GM18519 (cell line): Measurements from ENCODE around the gene RFX8.
"Not testable (repeated sequence)": the region's sequence is repeated elsewhere in the genome, so short reads cannot be mapped to it uniquely, and the experiment has no call there.

Experiments
- ATAC-seq: cut with Tn5 transposase; IDR thresholded peaks from one replicate; pipeline ENCODE4 v1.9.1; 2021; ENCODE audit warnings: mild to moderate bottlenecking, moderate library complexity; ENCODE audit not compliant: unreplicated experiment, low FRiP score

RFX8 gene

DNA sequence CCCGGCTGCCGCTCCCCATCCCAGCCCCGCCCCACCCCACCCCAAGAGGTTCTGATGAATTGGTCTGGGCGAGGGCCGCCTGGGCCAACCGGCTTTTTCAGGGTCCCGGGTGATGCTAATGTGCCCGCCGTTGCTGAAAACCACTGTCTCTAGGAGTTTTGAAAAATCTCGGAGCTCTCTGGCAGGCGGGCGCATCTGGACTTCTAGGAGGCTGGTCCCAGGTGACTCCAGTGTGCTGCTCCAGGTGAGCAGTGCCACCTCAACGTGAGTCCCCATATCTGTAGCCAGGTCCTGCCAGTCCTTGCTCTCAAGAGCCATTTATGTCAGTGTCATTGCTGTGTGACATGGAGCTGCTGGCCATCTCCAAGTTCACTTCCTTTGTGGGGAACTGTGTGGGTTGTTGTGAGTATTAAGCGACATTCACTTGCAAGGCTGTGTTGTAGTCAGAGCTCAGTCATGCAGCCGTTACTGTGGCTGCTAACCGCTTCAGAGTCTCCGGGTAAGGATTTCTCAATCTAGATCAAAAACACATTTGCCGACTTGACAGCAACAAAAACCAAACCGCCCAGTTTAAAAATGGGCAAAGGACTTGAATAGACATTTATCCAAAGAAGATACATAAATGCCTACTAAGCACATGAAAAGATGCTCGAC lies at the start of gene RFX8:
TSS of gene RFX8 (minus strand) at position 382 of the 654 bp plus-strand sequence. CDS start 8,264 bp downstream, outside the sequence.
- no peak for ATAC-seq

GRCh38 chr2:101521487-101521886 lies 46.6 kb upstream of the RFX8 start:
- no peak for ATAC-seq

DNA sequence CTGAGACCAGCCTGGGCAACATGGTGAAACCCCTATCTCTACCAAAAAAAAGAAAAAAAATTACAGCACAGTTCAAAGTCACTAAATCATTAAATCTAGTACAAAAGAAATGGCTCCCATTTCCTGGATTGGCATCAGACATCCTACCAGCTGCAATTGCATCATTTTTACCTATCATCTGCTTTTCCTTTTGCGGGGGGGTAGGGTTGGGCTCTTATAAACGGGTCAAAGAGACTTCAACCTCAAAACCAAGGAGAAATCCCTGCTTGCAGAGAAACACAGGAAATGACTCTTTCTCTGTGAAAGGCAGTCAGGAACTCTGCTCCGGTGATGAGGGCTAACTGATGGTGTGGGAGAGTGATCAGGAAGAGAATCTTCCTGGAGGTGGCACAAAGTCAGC lies 45.3 kb upstream of the RFX8 start:
- ATAC-seq = no peak

GRCh38 chr2:101518578-101519492 lies 43.9 kb upstream of the RFX8 start:
- no peak for ATAC-seq

GRCh38 chr2:101517758-101518271 lies 42.9 kb upstream of the RFX8 start:
- no peak for ATAC-seq

GRCh38 chr2:101516823-101517690 lies 42.1 kb upstream of the RFX8 start:
- no peak for ATAC-seq

- no peak for ATAC-seq
Observed at GRCh38 chr2:101516349-101516748, 41.4 kb upstream of the RFX8 start.

GRCh38 chr2:101515477-101515876 lies 40.6 kb upstream of the RFX8 start:
- ATAC-seq = no peak

GRCh38 chr2:101512993-101513392 lies 38.1 kb upstream of the RFX8 start:
- ATAC-seq = no peak

DNA sequence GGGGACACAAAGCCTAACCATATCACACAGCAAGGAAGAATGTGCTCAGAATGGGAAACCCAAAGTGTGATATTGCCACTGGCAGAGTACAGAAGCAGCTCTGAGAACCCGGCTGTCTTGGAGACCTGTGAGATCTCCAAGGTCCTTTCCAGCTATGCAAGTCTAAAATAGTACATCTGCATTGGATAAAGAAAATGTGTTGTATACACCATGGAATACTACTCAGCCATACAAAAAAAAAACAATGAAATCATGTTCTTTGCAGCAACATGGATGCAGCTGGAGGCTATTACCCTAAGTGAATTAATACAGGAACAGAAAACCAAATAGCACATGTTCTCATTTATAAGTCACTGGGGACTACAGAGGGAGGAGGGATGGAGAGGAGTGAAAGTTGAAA lies 36.5 kb upstream of the RFX8 start:
- no peak for ATAC-seq

DNA sequence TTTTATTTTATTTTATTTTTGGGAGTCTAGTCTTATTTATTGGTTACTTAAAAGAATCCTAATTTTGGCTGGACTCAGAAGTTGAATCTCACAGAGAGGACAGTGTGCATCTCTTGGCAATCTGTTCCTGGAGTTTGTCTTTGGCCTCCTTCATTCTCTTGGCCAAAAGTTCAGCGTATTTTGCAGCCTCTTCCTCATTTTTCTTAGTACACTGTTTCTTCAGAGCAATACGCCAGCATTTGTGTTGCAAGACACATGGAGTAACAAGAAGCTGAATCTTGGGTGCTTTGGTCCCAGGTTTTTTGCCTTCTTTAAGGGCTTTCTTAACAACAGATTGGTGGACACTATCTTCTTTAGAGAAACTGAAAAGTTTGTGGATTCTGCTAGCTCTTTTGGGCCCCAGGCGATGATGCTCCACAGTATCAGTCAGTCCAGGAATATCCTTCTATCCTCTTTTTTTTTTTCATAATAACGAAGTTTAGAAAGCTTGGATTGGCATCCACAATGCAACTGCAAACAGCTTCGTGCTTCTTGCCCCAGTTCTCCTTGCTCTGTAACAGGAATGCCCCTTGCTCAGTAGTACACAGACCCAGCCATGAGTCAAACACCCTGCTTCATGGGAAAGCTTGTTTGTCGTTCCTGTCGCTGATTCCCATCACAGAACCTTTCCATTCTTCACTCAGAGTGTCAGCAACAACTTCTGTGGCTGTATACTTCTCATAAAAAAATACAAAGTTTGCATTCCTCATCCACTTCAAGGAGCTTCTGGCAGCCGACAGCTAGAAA lies 34.8 kb upstream of the RFX8 start:
- ATAC-seq = no peak

DNA sequence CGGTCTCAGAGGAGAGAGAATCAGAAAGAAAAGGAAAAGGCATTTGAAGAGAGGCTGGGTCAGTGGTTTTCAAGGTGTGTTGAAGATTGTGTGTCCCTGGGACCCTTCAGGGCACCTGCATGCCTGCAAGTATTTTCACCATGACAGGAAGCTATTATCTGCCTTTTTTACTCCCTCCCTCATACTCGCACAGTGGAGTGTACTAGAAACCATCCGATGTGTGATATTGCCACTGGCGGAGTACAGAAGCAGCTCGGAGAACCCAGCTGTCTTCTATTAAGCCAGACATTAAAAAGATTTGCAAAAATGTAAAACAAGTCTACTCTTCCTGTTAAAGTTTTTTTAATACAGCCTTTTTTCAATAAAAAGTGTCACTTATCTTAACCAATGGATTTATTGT lies 33.7 kb upstream of the RFX8 start:
- ATAC-seq = no peak

DNA sequence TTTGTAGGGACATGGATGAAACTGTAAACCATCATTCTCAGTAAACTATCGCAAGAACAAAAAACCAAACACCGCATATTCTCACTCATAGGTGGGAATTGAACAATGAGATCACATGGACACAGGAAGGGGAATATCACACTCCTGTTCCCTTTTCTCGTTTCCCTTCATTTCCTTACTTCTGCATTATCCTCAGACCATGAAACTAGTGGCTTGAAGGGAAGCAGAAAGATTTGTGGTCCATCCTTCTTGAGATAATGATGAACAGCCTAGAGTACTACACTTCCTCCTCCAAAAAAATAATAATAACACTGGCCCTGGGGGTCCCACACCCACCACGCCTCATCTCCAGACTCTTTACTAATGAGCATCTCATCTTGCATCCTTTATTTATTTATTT lies 30.4 kb upstream of the RFX8 start:
- ATAC-seq = not testable (repeated sequence)

DNA sequence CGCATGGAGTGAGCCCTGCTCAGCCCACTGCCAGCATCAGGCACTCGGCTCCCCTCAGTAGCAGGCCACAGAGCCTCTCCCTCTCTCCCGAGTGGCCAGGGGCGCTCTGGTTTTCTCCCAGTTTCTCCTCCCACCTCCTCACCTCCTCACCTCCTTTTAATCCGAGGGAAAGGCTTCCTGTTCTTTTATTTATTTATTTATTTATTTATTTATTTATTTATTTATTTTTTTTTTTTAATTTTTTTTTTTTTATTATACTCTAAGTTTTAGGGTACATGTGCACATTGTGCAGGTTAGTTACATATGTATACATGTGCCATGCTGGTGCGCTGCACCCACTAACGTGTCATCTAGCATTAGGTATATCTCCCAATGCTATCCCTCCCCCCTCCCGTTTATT lies 29.8 kb upstream of the RFX8 start:
- ATAC-seq = not testable (repeated sequence)

GRCh38 chr2:101502095-101502494 lies 27.2 kb upstream of the RFX8 start:
- ATAC-seq = no peak

GRCh38 chr2:101501443-101501842 lies 26.5 kb upstream of the RFX8 start:
- no peak for ATAC-seq

GRCh38 chr2:101500860-101501259 lies 25.9 kb upstream of the RFX8 start:
- no peak for ATAC-seq

- ATAC-seq = no peak
Observed at GRCh38 chr2:101500180-101500579, 25.3 kb upstream of the RFX8 start.

GRCh38 chr2:101496279-101496678 lies 21.4 kb upstream of the RFX8 start:
- no peak for ATAC-seq

DNA sequence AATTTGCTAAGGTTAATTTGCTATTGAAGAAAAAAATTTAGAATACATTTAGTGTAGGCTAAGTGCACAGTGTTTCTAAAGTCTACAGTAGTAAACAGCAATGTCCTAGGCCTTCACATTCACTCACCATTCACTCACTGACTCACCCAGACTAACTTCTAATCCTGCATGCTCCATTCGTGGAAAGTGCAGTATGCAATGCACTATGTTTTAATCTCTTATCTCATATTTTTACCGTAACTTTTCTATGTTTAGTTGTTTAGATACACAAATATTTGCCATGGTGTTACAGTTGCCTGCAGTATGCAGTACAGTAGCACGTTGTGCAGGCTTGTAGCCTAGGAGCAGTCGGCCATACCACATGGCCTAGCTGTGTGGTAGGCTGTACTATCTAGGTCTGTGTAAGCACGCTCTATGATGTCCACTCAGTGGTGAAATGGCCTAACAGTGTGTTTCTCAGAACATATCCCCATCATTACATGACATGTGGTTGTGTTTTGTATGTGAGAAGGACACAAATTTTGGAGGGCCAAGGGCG lies 18.1 kb upstream of the RFX8 start:
- ATAC-seq = no peak
